NCI-H1048 (cell line): ENCODE measurements around the gene LRGUK.
"Not testable (repeated sequence)": the region's sequence is repeated elsewhere in the genome, so short reads cannot be mapped to it uniquely, and the experiment has no call there.

Experiments used
- DNase-seq: peaks from one replicate; lab custom pipeline; 2025; lab: John Stamatoyannopoulos, UW

LRGUK gene

GRCh38 chr7:134187893-134188292 lies 60.8 kb downstream of the LRGUK start:
- DNase-seq: no peak

GRCh38 chr7:134188311-134188710 lies 61.2 kb downstream of the LRGUK start:
- DNase-seq: no peak

- no peak for DNase-seq
These were observed 62.4 kb downstream of the LRGUK start for GRCh38 chr7:134189559-134189958.

- no peak for DNase-seq
These were observed 64.7 kb downstream of the LRGUK start for GRCh38 chr7:134191876-134192275.

- DNase-seq: no peak
These were observed 66.1 kb downstream of the LRGUK start for GRCh38 chr7:134193240-134193639.

- no peak for DNase-seq
These were observed 68.1 kb downstream of the LRGUK start for GRCh38 chr7:134195252-134195651.

GRCh38 chr7:134196439-134196838 lies 69.3 kb downstream of the LRGUK start:
- DNase-seq: no peak

GRCh38 chr7:134197345-134197744 lies 70.2 kb downstream of the LRGUK start:
- DNase-seq: no peak

- no peak for DNase-seq
These were observed 73.8 kb downstream of the LRGUK start for GRCh38 chr7:134200970-134201369.

GRCh38 chr7:134201569-134202261 lies 74.6 kb downstream of the LRGUK start:
- no peak for DNase-seq

- DNase-seq: no peak
These were observed 76.2 kb downstream of the LRGUK start for GRCh38 chr7:134203186-134203889.

- no peak for DNase-seq
These were observed 82.3 kb downstream of the LRGUK start for GRCh38 chr7:134209322-134210015.

- no peak for DNase-seq
These were observed 83.1 kb downstream of the LRGUK start for GRCh38 chr7:134210227-134210626.

GRCh38 chr7:134210976-134211663 lies 84.0 kb downstream of the LRGUK start:
- no peak for DNase-seq

- DNase-seq: no peak
These were observed 84.7 kb downstream of the LRGUK start for GRCh38 chr7:134211817-134212216.

GRCh38 chr7:134212576-134213546 lies 85.7 kb downstream of the LRGUK start:
- no peak for DNase-seq

- no peak for DNase-seq
These were observed 93.1 kb downstream of the LRGUK start for GRCh38 chr7:134220236-134220635.

GRCh38 chr7:134231296-134231695 lies 104.2 kb downstream of the LRGUK start:
- not testable (repeated sequence) for DNase-seq

GRCh38 chr7:134234216-134234615 lies 107.1 kb downstream of the LRGUK start:
- no peak for DNase-seq

GRCh38 chr7:134245253-134245652 lies 118.1 kb downstream of the LRGUK start:
- no peak for DNase-seq

- no peak for DNase-seq
These were observed 119.2 kb downstream of the LRGUK start for GRCh38 chr7:134246347-134246746.
